Astrocyte (in vitro differentiated cells and primary cell): Measurements from ENCODE around the gene C1QA. TPM values are rescaled to one million over a fixed set of nuclear protein-coding genes. Genes with fewer than 3 reads are reported as not detected.
A peak's percentile ranks its signal among the peaks of the same experiment; 100 is the strongest.
"Not testable (repeated sequence)": the region's sequence is repeated elsewhere in the genome, so short reads cannot be mapped to it uniquely, and the experiment has no call there.

Experiments
- DNase-seq: peaks from one replicate; pipeline ENCODE4 v3.0.0-alpha.2; 2010; ENCODE audit warnings: low read depth
- FAIRE-seq: peaks from 2 replicates; lab custom pipeline; 2011; peaks lifted over from hg19 to GRCh38; lab: Jason Lieb, UNC
- H2AFZ ChIP-seq: 2 replicates; pipeline ENCODE4 v1.6.0; 2012; ENCODE audit warnings: low read depth, low read length, inconsistent platforms
- H3K27ac ChIP-seq: 2 replicates; pipeline ENCODE4 v1.5.1; 2011; ENCODE audit warnings: low read depth, low read length, inconsistent platforms
- H3K27me3 ChIP-seq: 2 replicates; pipeline ENCODE4 v1.6.0; 2011; ENCODE audit warnings: low read length, inconsistent platforms; ENCODE audit not compliant: insufficient read depth
- H3K36me3 ChIP-seq: 2 replicates; pipeline ENCODE4 v1.5.1; 2011; ENCODE audit warnings: low read length, inconsistent platforms; ENCODE audit not compliant: insufficient read depth
- H3K4me1 ChIP-seq: 2 replicates; pipeline ENCODE4 v1.5.1; 2011; ENCODE audit warnings: low read length, inconsistent platforms; ENCODE audit not compliant: insufficient read depth
- H3K4me2 ChIP-seq: 2 replicates; pipeline ENCODE4 v1.6.0; 2012; ENCODE audit warnings: low read length, inconsistent platforms
- H3K4me3 ChIP-seq: 2 replicates; pipeline ENCODE4 v1.5.1; 2011; ENCODE audit warnings: low read depth, mild to moderate bottlenecking, low read length, inconsistent platforms; ENCODE audit not compliant: insufficient read depth
- H3K79me2 ChIP-seq: 2 replicates; pipeline ENCODE4 v1.6.0; 2012; ENCODE audit warnings: mild to moderate bottlenecking, low read length, inconsistent platforms; ENCODE audit not compliant: insufficient read depth
- H3K9ac ChIP-seq: 2 replicates; pipeline ENCODE4 v1.6.0; 2012; ENCODE audit warnings: mild to moderate bottlenecking, low read length, inconsistent platforms
- H3K9me3 ChIP-seq: 2 replicates; pipeline ENCODE4 v1.5.1; 2012; ENCODE audit warnings: low read depth, mild to moderate bottlenecking, low read length, inconsistent platforms; ENCODE audit not compliant: insufficient read depth
- H4K20me1 ChIP-seq: 2 replicates; pipeline ENCODE4 v1.6.0; 2012; ENCODE audit warnings: low read length, inconsistent platforms; ENCODE audit not compliant: insufficient read depth
- H3K27ac Mint-ChIP-seq: one replicate; pipeline ENCODE4 v1.8.0; 2021; ENCODE audit warnings: mild to moderate bottlenecking, mixed read lengths; ENCODE audit not compliant: unreplicated experiment
- H3K27me3 Mint-ChIP-seq: one replicate; pipeline ENCODE4 v1.8.0; 2021; ENCODE audit warnings: low read depth, mixed read lengths; ENCODE audit not compliant: unreplicated experiment
- H3K36me3 Mint-ChIP-seq: one replicate; pipeline ENCODE4 v1.8.0; 2021; ENCODE audit warnings: low read depth, mixed read lengths; ENCODE audit not compliant: unreplicated experiment
- H3K4me1 Mint-ChIP-seq: one replicate; pipeline ENCODE4 v1.8.0; 2021; ENCODE audit warnings: low read depth, mixed read lengths; ENCODE audit not compliant: unreplicated experiment
- H3K4me3 Mint-ChIP-seq: one replicate; pipeline ENCODE4 v1.8.0; 2021; ENCODE audit warnings: mild to moderate bottlenecking, moderate library complexity, mixed read lengths; ENCODE audit not compliant: unreplicated experiment
- H3K9me3 Mint-ChIP-seq: one replicate; pipeline ENCODE4 v1.8.0; 2021; ENCODE audit warnings: mild to moderate bottlenecking, mixed read lengths; ENCODE audit not compliant: unreplicated experiment
- CTCF ChIP-seq: IDR thresholded peaks from 2 replicates; pipeline ENCODE4 v1.5.1; 2011; ENCODE audit warnings: low read depth, mild to moderate bottlenecking, inconsistent platforms, low read length, moderate library complexity; ENCODE audit not compliant: insufficient read depth
- EZH2 ChIP-seq: IDR thresholded peaks from 2 replicates; pipeline ENCODE4 v1.6.1; 2012; ENCODE audit warnings: mild to moderate bottlenecking, low read length, inconsistent platforms; ENCODE audit not compliant: insufficient read depth
- total RNA-seq: library from RNA; stranded (reverse); gene quantifications from 2 replicates; pipeline ENCODE4 v1.2.1, GENCODE V29; 2021

The C1QA gene
- total RNA-seq, 1 donor from 2014 or later, result not detected

- Histone ChIP-seq H4K20me1 (no peaks in the 10 kb centered on the region), H3K27me3 (peaks cover 24% of the 10 kb centered on the region), H3K27ac (no peak overlapping the region), H3K4me1 (peaks cover 16% of the 10 kb centered on the region), H3K79me2 (no peaks in the 10 kb centered on the region), H2AFZ (no peak overlapping the region), H3K36me3 (no peaks in the 10 kb centered on the region), H3K4me3 (no peak overlapping the region), H3K4me2 (no peak overlapping the region), H3K9me3 (no peaks in the 10 kb centered on the region), H3K9ac (no peak overlapping the region)
- Mint-ChIP-seq H3K27me3 (peaks cover 49% of the 10 kb centered on the region), H3K36me3 (no peaks in the 10 kb centered on the region), H3K27ac (no peak overlapping the region), H3K9me3 (no peaks in the 10 kb centered on the region), H3K4me1 (no peaks in the 10 kb centered on the region), H3K4me3 (no peak overlapping the region)
- TF ChIP-seq EZH2 (no peak), CTCF (peak; percentile 89)
- FAIRE-seq (no peak), DNase-seq (peak; percentile 32)
Observed at GRCh38 chr1:22673486-22674409, 37.3 kb downstream of the C1QA start.

GRCh38 chr1:22674410-22674749 lies 38.0 kb downstream of the C1QA start:
- DNase-seq, result no peak
- Histone ChIP-seq H3K27me3 (peaks cover 22% of the 10 kb centered on the region), H3K4me3 (no peak overlapping the region), H3K36me3 (no peaks in the 10 kb centered on the region), H3K9me3 (no peaks in the 10 kb centered on the region), H3K79me2 (no peaks in the 10 kb centered on the region), H3K4me2 (no peak overlapping the region), H2AFZ (no peak overlapping the region), H3K4me1 (peaks cover 16% of the 10 kb centered on the region), H4K20me1 (no peaks in the 10 kb centered on the region), H3K27ac (no peak overlapping the region), H3K9ac (no peak overlapping the region)
- no peak overlapping the region for H3K4me3 Mint-ChIP-seq
- FAIRE-seq, result no peak
- no peaks in the 10 kb centered on the region for H3K9me3 Mint-ChIP-seq
- no peak overlapping the region for H3K27ac Mint-ChIP-seq
- no peaks in the 10 kb centered on the region for H3K36me3 Mint-ChIP-seq
- H3K4me1 Mint-ChIP-seq, result no peaks in the 10 kb centered on the region
- peaks cover 43% of the 10 kb centered on the region for H3K27me3 Mint-ChIP-seq
- TF ChIP-seq EZH2 (no peak), CTCF (no peak)

GRCh38 chr1:22676151-22676550 lies 39.7 kb downstream of the C1QA start:
- not testable (repeated sequence) for H3K9ac ChIP-seq, H3K9me3 ChIP-seq, FAIRE-seq, H3K4me3 ChIP-seq, H3K36me3 ChIP-seq, H3K4me2 ChIP-seq, H4K20me1 ChIP-seq, H3K27ac ChIP-seq, H3K4me1 Mint-ChIP-seq, H3K79me2 ChIP-seq, H3K27ac Mint-ChIP-seq, H3K4me3 Mint-ChIP-seq, H3K9me3 Mint-ChIP-seq, H3K36me3 Mint-ChIP-seq, DNase-seq
- peaks cover 32% of the 10 kb centered on the region for H3K27me3 Mint-ChIP-seq
- Histone ChIP-seq H2AFZ (peak overlapping the region; percentile 56), H3K4me1 (peaks cover 16% of the 10 kb centered on the region), H3K27me3 (peaks cover 12% of the 10 kb centered on the region)
